Stomach (tissue), 4 donors: ENCODE measurements around the gene TCF7L1.

Experiments
- CTCF ChIP-seq, 7 experiments: fragments of 450-650 bp in 4 of 7; fragments of 200-600 bp in 3 of 7; sonication (generic) in 3 of 7; IDR thresholded peaks; one replicate each; pipeline ENCODE4 v1.5.1; 2016 to 2019; ENCODE audit warnings: antibody characterized with exemption in 7 of 7, control low read depth in 2 of 7, mild to moderate bottlenecking in 1 of 7
- EP300 ChIP-seq: sonication (generic); formaldehyde crosslinking; IDR thresholded peaks from one replicate; pipeline ENCODE4 v1.6.1; 2017; ENCODE audit warnings: antibody characterized with exemption
- POLR2A ChIP-seq, 4 donors: fragments of 450-650 bp; IDR thresholded peaks; one replicate each; pipeline ENCODE4 v1.6.1; 2016; ENCODE audit warnings: antibody characterized with exemption in 4 of 4, control low read depth in 2 of 4, mild to moderate bottlenecking in 1 of 4, moderate library complexity in 1 of 4
- POLR2AphosphoS5 ChIP-seq, 3 donors: sonication (generic); formaldehyde crosslinking; IDR thresholded peaks; one replicate each; pipeline ENCODE4 v1.6.1; 2016; ENCODE audit warnings: antibody characterized with exemption in 3 of 3

GRCh38 chr2:85106489-85107180 is 26.6 kb upstream of the TCF7L1 start:
- no peak for TF ChIP-seq CTCF (IDR thresholded peaks at IDR 0.05)
- TF ChIP-seq POLR2AphosphoS5 (IDR thresholded peaks at IDR 0.05): no peak
- no peak for TF ChIP-seq POLR2A (IDR thresholded peaks at IDR 0.05)
- no peak for TF ChIP-seq EP300
